ENCODE data around the gene RASSF6. TPM values are rescaled to one million over a fixed set of nuclear protein-coding genes. Genes with fewer than 3 reads are reported as not detected.

RASSF6 gene
- total and polyA plus RNA-seq, 4 donors = 1.2 to 7.6 (median 2.0) TPM

DNA sequence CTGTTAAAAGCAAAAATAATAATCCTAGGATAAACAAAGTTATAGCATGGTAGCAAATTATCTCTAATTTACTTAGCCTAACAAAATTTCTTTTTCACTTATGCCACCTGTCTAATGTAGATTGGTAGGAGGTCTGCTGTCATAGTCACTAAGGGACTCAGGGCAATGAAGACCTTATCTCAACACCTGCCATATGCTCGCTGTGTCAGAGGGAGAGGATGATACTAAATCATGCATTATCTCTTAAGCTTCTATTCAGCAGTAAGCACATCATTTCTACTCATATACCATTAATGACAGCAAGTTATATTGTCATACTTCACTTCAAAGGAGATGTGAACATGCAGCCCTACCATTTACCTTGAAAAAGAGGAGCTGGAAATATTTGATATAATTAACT is 94.6 kb downstream of the RASSF6 start:
- no peak for ATAC-seq (ENCODE audit: insufficient read depth, low FRiP score)
- H3K9ac ChIP-seq (ENCODE audit: insufficient read depth in 1 of 2, low read length in 2 of 2) = no peak overlapping the region
- H3K4me1 ChIP-seq (ENCODE audit: control insufficient read depth in 5 of 5, insufficient read depth in 5 of 5, low read length in 5 of 5) = no peaks in the 10 kb centered on the region
- TF ChIP-seq, protein P1, sequence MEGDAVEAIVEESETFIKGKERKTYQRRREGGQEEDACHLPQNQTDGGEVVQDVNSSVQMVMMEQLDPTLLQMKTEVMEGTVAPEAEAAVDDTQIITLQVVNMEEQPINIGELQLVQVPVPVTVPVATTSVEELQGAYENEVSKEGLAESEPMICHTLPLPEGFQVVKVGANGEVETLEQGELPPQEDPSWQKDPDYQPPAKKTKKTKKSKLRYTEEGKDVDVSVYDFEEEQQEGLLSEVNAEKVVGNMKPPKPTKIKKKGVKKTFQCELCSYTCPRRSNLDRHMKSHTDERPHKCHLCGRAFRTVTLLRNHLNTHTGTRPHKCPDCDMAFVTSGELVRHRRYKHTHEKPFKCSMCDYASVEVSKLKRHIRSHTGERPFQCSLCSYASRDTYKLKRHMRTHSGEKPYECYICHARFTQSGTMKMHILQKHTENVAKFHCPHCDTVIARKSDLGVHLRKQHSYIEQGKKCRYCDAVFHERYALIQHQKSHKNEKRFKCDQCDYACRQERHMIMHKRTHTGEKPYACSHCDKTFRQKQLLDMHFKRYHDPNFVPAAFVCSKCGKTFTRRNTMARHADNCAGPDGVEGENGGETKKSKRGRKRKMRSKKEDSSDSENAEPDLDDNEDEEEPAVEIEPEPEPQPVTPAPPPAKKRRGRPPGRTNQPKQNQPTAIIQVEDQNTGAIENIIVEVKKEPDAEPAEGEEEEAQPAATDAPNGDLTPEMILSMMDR (IDR thresholded peaks at IDR 0.05; ENCODE audit: control extremely low read depth, extremely low read depth) = no peak
- no peak overlapping the region for H3K4me3 ChIP-seq
- no peaks in the 10 kb centered on the region for H3K9me3 ChIP-seq (ENCODE audit: control insufficient read depth in 4 of 4, insufficient read depth in 3 of 4, low read length in 3 of 4)
- no peaks in the 10 kb centered on the region for H3K27me3 ChIP-seq (ENCODE audit: control insufficient read depth in 3 of 3, insufficient read depth in 3 of 3, low read length in 2 of 3)
- H3K27ac ChIP-seq (ENCODE audit: low read depth in 1 of 2, low read length in 1 of 2) = no peak overlapping the region
- H3K36me3 ChIP-seq (ENCODE audit: control insufficient read depth in 4 of 4, insufficient read depth in 4 of 4, low read length in 4 of 4) = no peaks in the 10 kb centered on the region
- no peak for DNase-seq
- 71 to 96% methylated on average over 1 of the region's 1 CpG for WGBS, 2 donors

DNA sequence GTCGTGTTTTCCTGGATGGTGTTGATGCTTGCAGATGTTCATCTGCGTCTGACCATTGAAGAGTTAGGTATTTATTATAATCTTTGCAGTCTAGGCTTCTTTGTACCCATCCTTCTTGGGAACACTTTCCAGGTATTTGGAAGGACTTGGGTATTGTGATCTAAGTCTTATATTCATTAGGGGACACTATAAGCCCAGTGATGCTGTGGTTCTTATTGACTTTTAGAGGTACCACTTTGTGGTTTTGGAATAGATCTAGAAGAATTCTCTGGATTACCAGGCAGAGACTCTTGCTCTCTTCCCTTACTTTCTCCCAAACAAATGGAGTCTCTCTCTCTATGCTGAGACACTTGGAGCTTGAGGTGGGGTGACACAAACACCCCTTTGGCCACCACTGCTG is 97.1 kb downstream of the RASSF6 start:
- no peak for DNase-seq
- Histone ChIP-seq H3K4me1 (ENCODE audit: control insufficient read depth in 5 of 5, insufficient read depth in 5 of 5, low read length in 5 of 5) (no peaks in the 10 kb centered on the region), H3K4me3 (no peak overlapping the region), H3K9ac (ENCODE audit: insufficient read depth in 1 of 2, low read length in 2 of 2) (no peak overlapping the region), H3K27ac (ENCODE audit: low read depth in 1 of 2, low read length in 1 of 2) (no peak overlapping the region), H3K9me3 (ENCODE audit: control insufficient read depth in 4 of 4, insufficient read depth in 3 of 4, low read length in 3 of 4) (peaks cover 0 to 2% (median 0%) of the 10 kb centered on the region in 4 donors), H3K36me3 (ENCODE audit: control insufficient read depth in 4 of 4, insufficient read depth in 4 of 4, low read length in 4 of 4) (no peaks in the 10 kb centered on the region), H3K27me3 (ENCODE audit: control insufficient read depth in 3 of 3, insufficient read depth in 3 of 3, low read length in 2 of 3) (no peaks in the 10 kb centered on the region)
- 89 to 96% methylated on average over 2 of the region's 2 CpGs for WGBS, 2 donors
- TF ChIP-seq, protein P1 (IDR thresholded peaks at IDR 0.05; ENCODE audit: control extremely low read depth, extremely low read depth) = no peak
- no peak for ATAC-seq (ENCODE audit: insufficient read depth, low FRiP score)

Small RNAs within 50 kb of the gene (small RNA-seq; reads per million reads assigned to genes)
- gene AC074250.1 (ENCODE audit: low replicate concordance) = not detected

Other genes starting within 250 kb of the RASSF6 start
- 10 to 100 TPM in 1 of 2 donors, 1 to 10 TPM in 1; 8.3 to 32.8 TPM for gene ALB, start 216.1 kb downstream of the RASSF6 start, total RNA-seq
- under 1 TPM; 0.07 to 0.41 TPM for gene ALB, start 216.1 kb downstream of the RASSF6 start, polyA plus RNA-seq
- gene AFP, start 184.2 kb downstream of the RASSF6 start, total RNA-seq = 1 to 10 TPM in 1 of 2 donors, under 1 TPM in 1; 0.11 to 1.3 TPM
- gene AFP, start 184.2 kb downstream of the RASSF6 start, polyA plus RNA-seq = not detected
- gene AFM, start 138.7 kb downstream of the RASSF6 start, total RNA-seq = under 1 TPM in 1 of 2 donors, not detected in 1; 0.09 TPM
- not detected for gene AFM, start 138.7 kb downstream of the RASSF6 start, polyA plus RNA-seq
- gene CXCL8, start 120.1 kb upstream of the RASSF6 start, total RNA-seq = 100 to 1,000 TPM in 1 of 2 donors, 10 to 100 TPM in 1; 37.4 to 100 TPM
- gene CXCL8, start 120.1 kb upstream of the RASSF6 start, polyA plus RNA-seq = 100 to 1,000 TPM in 1 of 2 donors, 10 to 100 TPM in 1; 33.8 to 501 TPM
- 1 to 10 TPM; 6.2 to 6.5 TPM for gene CXCL6, start 216.2 kb upstream of the RASSF6 start, total RNA-seq
- gene CXCL6, start 216.2 kb upstream of the RASSF6 start, polyA plus RNA-seq = 10 to 100 TPM in 1 of 2 donors, 1 to 10 TPM in 1; 4.2 to 21.5 TPM
- gene PF4V1, start 232.9 kb upstream of the RASSF6 start, total RNA-seq = not detected
- under 1 TPM in 1 of 2 donors, not detected in 1; 0.38 TPM for gene PF4V1, start 232.9 kb upstream of the RASSF6 start, polyA plus RNA-seq
- gene CXCL1, start 249.0 kb upstream of the RASSF6 start, total RNA-seq = 10 to 100 TPM; 49.4 to 51.7 TPM
- gene CXCL1, start 249.0 kb upstream of the RASSF6 start, polyA plus RNA-seq = 100 to 1,000 TPM in 1 of 2 donors, 10 to 100 TPM in 1; 43.5 to 445 TPM

All from lung (tissue), 13 donors.